GM21529 (cell line): Measurements from ENCODE around the gene SNX9.

ENCODE experiments used
- ATAC-seq: cut with Tn5 transposase; IDR thresholded peaks from one replicate; pipeline ENCODE4 v1.9.1; 2021; ENCODE audit not compliant: unreplicated experiment

SNX9 gene

DNA sequence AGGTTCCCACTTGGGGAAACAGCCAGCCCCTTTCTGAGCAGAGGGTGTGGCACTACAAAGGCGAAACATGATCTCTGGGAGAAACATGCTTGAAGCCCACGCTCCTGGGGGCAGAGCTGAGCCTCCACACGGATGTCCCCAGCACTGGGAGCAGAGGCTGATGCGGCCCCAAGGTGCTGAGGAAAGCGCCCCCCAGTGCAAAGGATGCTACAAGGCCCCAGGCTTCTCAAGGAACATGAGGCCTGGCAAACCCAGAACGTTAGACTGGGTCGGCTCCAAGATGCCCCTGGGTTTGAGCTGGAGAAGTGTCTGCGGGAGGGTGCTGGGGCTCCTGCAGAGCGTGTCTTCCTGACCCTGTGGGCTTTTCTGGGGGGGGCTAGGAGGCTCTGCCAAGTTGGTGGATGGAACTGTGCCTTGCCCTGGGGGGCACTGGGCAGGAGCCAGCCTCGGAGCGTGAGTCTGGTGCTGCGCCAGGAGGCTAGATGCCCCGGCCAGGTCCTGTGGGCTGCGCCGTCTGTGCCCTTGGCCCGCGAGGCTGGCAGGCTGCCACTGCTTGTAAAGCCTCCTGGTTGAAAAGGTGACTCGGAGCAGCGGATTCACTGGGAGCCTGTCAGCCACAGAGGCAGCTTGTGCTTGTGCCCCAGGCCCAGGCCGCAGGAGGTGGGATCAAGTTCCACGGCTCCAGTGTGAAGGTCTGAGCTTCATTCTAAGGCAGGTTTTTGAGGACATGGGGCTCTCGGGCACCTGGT lies 166.7 kb downstream of the SNX9 start:
- no peak for ATAC-seq

DNA sequence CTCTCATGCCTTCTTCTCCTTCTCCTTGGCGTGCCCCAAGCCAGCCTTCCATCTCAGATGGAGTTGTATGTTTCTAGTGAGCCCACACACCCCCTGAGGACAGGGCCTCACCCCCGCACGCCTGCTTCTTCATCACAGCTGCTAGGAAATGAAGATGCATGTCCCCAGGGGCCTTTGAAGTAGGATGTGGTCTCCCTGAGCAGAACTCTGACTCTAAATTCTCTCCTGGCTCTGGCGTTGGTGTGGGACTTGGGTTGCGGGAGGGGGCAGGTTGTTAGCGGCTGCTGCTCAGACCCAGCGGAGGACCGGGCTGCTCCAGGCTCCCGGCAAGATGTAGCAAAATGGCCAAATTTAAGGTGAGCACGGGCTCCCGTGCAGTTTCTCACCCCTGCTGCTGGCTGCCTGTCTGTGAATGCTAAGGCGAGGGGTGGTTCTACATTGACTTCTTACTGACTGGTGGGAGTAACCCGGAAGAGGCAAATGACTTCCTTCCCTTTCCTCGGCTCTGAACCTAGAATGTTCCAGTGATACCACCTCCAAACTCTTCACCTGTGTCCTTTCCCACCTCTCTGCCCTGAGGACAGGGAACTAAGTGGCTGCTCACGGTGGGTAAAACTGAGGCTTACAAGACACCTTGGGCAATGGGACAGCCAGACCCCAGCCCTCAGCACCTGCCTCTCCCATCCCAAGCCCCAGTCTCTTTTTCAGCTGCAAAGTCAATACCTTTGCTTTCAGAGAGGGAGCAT lies 167.4 kb downstream of the SNX9 start:
- peak; percentile 71 for ATAC-seq

DNA sequence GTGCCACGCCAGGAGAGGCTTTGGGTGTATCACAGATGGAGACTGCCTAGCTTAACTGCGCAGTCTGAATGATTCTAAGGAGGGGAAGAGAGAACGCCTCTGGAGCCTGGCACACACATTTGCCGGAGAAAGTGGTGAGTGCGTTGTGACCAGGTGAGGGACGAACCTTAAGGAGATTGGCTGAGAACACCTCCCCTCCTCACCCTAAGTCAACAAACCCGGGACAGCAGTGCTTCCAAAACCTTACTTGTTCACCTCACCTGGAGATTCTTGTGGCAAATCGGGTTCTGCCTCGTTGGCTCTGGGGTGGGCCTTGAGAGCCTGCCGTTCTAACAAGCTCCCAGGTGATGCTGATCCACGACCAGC lies 168.0 kb downstream of the SNX9 start:
- ATAC-seq: no peak

DNA sequence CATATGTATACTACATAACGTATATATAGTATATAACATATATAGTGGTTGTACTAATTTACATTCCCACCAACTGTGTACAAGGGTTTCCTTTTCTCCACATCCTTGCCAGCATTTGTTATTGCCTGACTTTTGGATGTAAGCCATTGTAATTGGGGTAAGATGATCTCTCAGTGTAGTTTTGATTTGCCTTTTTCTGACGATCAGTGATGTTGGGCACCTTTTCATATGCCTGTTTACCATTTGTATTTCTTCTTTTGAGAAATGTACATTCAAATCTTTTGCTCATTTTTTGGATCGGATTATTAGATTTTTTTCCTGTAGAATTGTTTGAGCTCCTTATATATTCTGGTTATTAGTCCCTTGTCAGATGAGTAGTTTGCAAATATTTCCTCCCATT lies 170.0 kb downstream of the SNX9 start:
- no peak for ATAC-seq

DNA sequence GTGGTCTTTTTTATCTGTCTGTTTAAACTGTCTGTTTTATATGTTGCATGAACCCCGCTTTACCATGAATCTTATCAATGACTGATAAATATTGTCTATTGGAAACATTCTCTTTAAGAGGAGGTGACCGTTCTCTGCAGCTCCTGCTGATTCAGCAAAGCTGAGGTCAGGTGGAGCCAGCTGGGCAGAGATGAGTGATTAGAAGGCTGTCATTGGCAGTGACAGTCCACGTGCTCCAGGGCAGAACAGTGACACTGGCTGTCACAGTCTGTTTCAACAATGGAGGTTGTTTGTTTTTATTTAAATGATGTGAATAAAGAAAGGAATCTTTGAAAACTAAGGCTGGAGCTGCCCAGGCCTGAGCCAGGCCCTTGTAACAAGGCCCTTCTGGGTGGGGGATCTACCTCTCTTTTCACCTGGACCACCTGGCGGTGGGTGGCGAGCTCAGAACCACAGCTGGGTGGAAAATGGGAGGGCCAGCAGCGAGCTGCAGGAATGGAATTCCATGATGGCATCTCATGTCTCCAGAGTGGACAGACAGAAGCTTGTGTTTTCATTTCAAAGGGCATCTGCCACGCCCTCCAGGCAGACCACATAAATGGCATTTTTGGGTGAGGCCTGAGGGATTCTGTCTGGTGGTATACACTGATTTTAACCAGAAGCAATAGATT lies 171.2 kb downstream of the SNX9 start:
- no peak for ATAC-seq
